Uterus (tissue), 2 donors: ENCODE measurements around the gene HTR3C.
"Not testable (repeated sequence)": the region's sequence is repeated elsewhere in the genome, so short reads cannot be mapped to it uniquely, and the experiment has no call there.

ENCODE experiments used
- POLR2A ChIP-seq, 2 donors: fragments of 450-650 bp; IDR thresholded peaks; one replicate each; pipeline ENCODE4 v1.6.1; 2016; ENCODE audit warnings: antibody characterized with exemption in 2 of 2, mild to moderate bottlenecking in 1 of 2, moderate library complexity in 1 of 2
- TF ChIP-seq, protein P1 (sequence below), 4 experiments: fragments of 200-600 bp in 2 of 4; fragments of 450-650 bp in 2 of 4; sonication (generic) in 2 of 4; IDR thresholded peaks; one replicate each; pipeline ENCODE4 v1.5.1; 2016 to 2019; ENCODE audit warnings: antibody characterized with exemption in 4 of 4, mild to moderate bottlenecking in 2 of 4, moderate library complexity in 1 of 4

DNA sequence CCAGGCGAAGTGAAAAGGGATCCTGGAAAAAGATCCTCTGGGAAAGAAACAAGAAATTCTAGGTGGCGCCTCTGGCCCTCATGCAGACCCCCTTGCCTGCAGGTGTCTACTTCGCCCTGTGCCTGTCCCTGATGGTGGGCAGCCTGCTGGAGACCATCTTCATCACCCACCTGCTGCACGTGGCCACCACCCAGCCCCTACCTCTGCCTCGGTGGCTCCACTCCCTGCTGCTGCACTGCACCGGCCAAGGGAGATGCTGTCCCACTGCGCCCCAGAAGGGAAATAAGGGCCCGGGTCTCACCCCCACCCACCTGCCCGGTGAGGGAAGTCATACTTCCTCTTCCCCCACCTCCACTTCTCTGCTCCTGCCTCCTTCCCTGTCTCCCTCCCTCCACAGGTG lies 14.5 kb upstream of the HTR3C start:
- TF ChIP-seq, protein P1, sequence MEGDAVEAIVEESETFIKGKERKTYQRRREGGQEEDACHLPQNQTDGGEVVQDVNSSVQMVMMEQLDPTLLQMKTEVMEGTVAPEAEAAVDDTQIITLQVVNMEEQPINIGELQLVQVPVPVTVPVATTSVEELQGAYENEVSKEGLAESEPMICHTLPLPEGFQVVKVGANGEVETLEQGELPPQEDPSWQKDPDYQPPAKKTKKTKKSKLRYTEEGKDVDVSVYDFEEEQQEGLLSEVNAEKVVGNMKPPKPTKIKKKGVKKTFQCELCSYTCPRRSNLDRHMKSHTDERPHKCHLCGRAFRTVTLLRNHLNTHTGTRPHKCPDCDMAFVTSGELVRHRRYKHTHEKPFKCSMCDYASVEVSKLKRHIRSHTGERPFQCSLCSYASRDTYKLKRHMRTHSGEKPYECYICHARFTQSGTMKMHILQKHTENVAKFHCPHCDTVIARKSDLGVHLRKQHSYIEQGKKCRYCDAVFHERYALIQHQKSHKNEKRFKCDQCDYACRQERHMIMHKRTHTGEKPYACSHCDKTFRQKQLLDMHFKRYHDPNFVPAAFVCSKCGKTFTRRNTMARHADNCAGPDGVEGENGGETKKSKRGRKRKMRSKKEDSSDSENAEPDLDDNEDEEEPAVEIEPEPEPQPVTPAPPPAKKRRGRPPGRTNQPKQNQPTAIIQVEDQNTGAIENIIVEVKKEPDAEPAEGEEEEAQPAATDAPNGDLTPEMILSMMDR (IDR thresholded peaks at IDR 0.05): not testable (repeated sequence)
- not testable (repeated sequence) for TF ChIP-seq POLR2A (IDR thresholded peaks at IDR 0.05)
